SK-N-SH treated with all-trans-retinoic acid at 6 μM for 48 hours (cell line): ENCODE results near the gene TMEM178B.

ENCODE experiments used
- ATAC-seq: fragments of 200-7000 bp; cut with Tn5 transposase; 3 replicates; pipeline ENCODE4 v1.9.1; 2020; ENCODE audit warnings: mild to moderate bottlenecking, moderate library complexity
- ARNTL ChIP-seq: fragments of 450-650 bp; formaldehyde crosslinking; IDR thresholded peaks from 2 replicates; pipeline ENCODE4 v1.5.0; 2020; ENCODE audit warnings: low read depth, mild to moderate bottlenecking, moderate library complexity, borderline replicate concordance
- BACH2 ChIP-seq: fragments of 250-450 bp; sonication (Bioruptor Pico); IDR thresholded peaks from 2 replicates; pipeline ENCODE4 v1.9.0; 2021; ENCODE audit warnings: mild to moderate bottlenecking, borderline replicate concordance
- CREB5 ChIP-seq: fragments of 250-450 bp; sonication (Bioruptor Pico); IDR thresholded peaks from 2 replicates; pipeline ENCODE4 v1.5.1; 2020; ENCODE audit warnings: low read depth, mild to moderate bottlenecking, moderate library complexity
- CSDC2 ChIP-seq: fragments of 250-450 bp; sonication (Bioruptor Pico); IDR thresholded peaks from 2 replicates; pipeline ENCODE4 v1.5.0; 2020; ENCODE audit warnings: mild to moderate bottlenecking, moderate library complexity
- CSRNP3 ChIP-seq: fragments of 250-450 bp; sonication (Bioruptor Pico); IDR thresholded peaks from 2 replicates; pipeline ENCODE4 v1.5.1; 2021; ENCODE audit warnings: mild to moderate bottlenecking, moderate library complexity
- ESRRG ChIP-seq: fragments of 250-450 bp; sonication (Bioruptor Pico); IDR thresholded peaks from 2 replicates; pipeline ENCODE4 v1.6.1; 2021; ENCODE audit warnings: mild to moderate bottlenecking
- GLIS3 ChIP-seq: fragments of 250-450 bp; sonication (Bioruptor Pico); IDR thresholded peaks from 2 replicates; pipeline ENCODE4 v1.5.0; 2020; ENCODE audit warnings: mild to moderate bottlenecking, moderate library complexity
- ISL1 ChIP-seq: fragments of 250-450 bp; sonication (Bioruptor Pico); IDR thresholded peaks from 2 replicates; pipeline ENCODE4 v2.1.2; 2022; ENCODE audit warnings: mild to moderate bottlenecking, moderate library complexity
- OSR1 ChIP-seq: fragments of 250-450 bp; sonication (Bioruptor Pico); IDR thresholded peaks from 2 replicates; pipeline ENCODE4 v1.8.0; 2022; ENCODE audit warnings: moderate library complexity, mild to moderate bottlenecking, inconsistent platforms
- PATZ1 ChIP-seq: fragments of 250-450 bp; sonication (Bioruptor Pico); IDR thresholded peaks from 2 replicates; pipeline ENCODE4 v1.8.0; 2020; ENCODE audit warnings: mild to moderate bottlenecking, moderate library complexity, borderline replicate concordance
- POU6F1 ChIP-seq: fragments of 250-450 bp; sonication (Bioruptor Pico); IDR thresholded peaks from 2 replicates; pipeline ENCODE4 v1.8.0; 2021; ENCODE audit warnings: low read depth, mild to moderate bottlenecking, moderate library complexity, borderline replicate concordance
- RARB ChIP-seq: fragments of 250-450 bp; sonication (Bioruptor Pico); IDR thresholded peaks from 2 replicates; pipeline ENCODE4 v1.8.0; 2021; ENCODE audit warnings: mild to moderate bottlenecking, moderate library complexity
- SNAI2 ChIP-seq: fragments of 250-450 bp; sonication (Bioruptor Pico); IDR thresholded peaks from 2 replicates; pipeline ENCODE4 v1.5.0; 2020; ENCODE audit warnings: mild to moderate bottlenecking, moderate library complexity
- TCF4 ChIP-seq: fragments of 250-450 bp; sonication (Bioruptor Pico); IDR thresholded peaks from 2 replicates; pipeline ENCODE4 v1.8.0; 2021; ENCODE audit warnings: mild to moderate bottlenecking, moderate library complexity, borderline replicate concordance
- TOX ChIP-seq: fragments of 250-450 bp; sonication (Bioruptor Pico); IDR thresholded peaks from 2 replicates; pipeline ENCODE4 v1.8.0; 2021; ENCODE audit warnings: mild to moderate bottlenecking, moderate library complexity, borderline replicate concordance
- TSHZ2 ChIP-seq: fragments of 250-450 bp; sonication (Bioruptor Pico); IDR thresholded peaks from 2 replicates; pipeline ENCODE4 v1.5.0; 2020; ENCODE audit warnings: mild to moderate bottlenecking, moderate library complexity
- ZC3H10 ChIP-seq: fragments of 250-450 bp; sonication (Bioruptor Pico); IDR thresholded peaks from 2 replicates; pipeline ENCODE4 v1.5.1; 2021; ENCODE audit warnings: mild to moderate bottlenecking, moderate library complexity
- ZNF565 ChIP-seq: fragments of 450-650 bp; formaldehyde crosslinking; conservative IDR thresholded peaks from 2 replicates; pipeline ENCODE4 v1.5.0; 2020; ENCODE audit warnings: low read depth, mild to moderate bottlenecking, moderate library complexity
- ZNF70 ChIP-seq: fragments of 450-650 bp; formaldehyde crosslinking; IDR thresholded peaks from 2 replicates; pipeline ENCODE4 v1.5.0; 2020; ENCODE audit warnings: mild to moderate bottlenecking, moderate library complexity
- ZNF8 ChIP-seq: fragments of 450-650 bp; formaldehyde crosslinking; IDR thresholded peaks from 2 replicates; pipeline ENCODE4 v1.5.0; 2020; ENCODE audit warnings: mild to moderate bottlenecking, moderate library complexity

Gene TMEM178B

GRCh38 chr7:141463986-141464385 lies 390.1 kb downstream of the TMEM178B start:
- no peak for ATAC-seq
- TF ChIP-seq BACH2, result no peak
- no peak for TF ChIP-seq ZNF70 (CRISPR knock-in tag)
- no peak for TF ChIP-seq ISL1 (CRISPR knock-in tag)
- TF ChIP-seq ESRRG (CRISPR knock-in tag), result no peak
- no peak for TF ChIP-seq ZNF8 (CRISPR knock-in tag)
- no peak for TF ChIP-seq RARB (CRISPR knock-in tag)
- TF ChIP-seq TOX (CRISPR knock-in tag), result no peak
- TF ChIP-seq CREB5 (CRISPR knock-in tag), result no peak
- TF ChIP-seq PATZ1 (CRISPR knock-in tag), result no peak
- TF ChIP-seq ARNTL (CRISPR knock-in tag), result no peak

- no peak for ATAC-seq
- no peak for TF ChIP-seq ISL1 (CRISPR knock-in tag)
- TF ChIP-seq TCF4, result no peak
- TF ChIP-seq ZNF8 (CRISPR knock-in tag), result no peak
Observed at GRCh38 chr7:141464551-141464950, 390.7 kb downstream of the TMEM178B start.

- ATAC-seq, result no peak
- TF ChIP-seq ZNF565 (CRISPR knock-in tag) (no peak), ZNF70 (CRISPR knock-in tag) (no peak), RARB (CRISPR knock-in tag) (no peak), TOX (CRISPR knock-in tag) (no peak), ZC3H10 (CRISPR knock-in tag) (no peak), POU6F1 (no peak), ZNF8 (CRISPR knock-in tag) (no peak), BACH2 (no peak), PATZ1 (CRISPR knock-in tag) (no peak), ESRRG (CRISPR knock-in tag) (no peak), GLIS3 (CRISPR knock-in tag) (no peak), TCF4 (no peak), ARNTL (CRISPR knock-in tag) (no peak), TSHZ2 (CRISPR knock-in tag) (no peak), CREB5 (CRISPR knock-in tag) (no peak), CSDC2 (CRISPR knock-in tag) (no peak), CSRNP3 (CRISPR knock-in tag) (no peak), SNAI2 (no peak), OSR1 (CRISPR knock-in tag) (no peak)
- TF ChIP-seq, all 23 proteins: peak for 0
Observed at GRCh38 chr7:141466151-141466904, 392.5 kb downstream of the TMEM178B start.
